Placental epithelial cell (primary cell): ENCODE results near the gene RDH11. TPM values are rescaled to one million over a fixed set of nuclear protein-coding genes. Genes with fewer than 3 reads are reported as not detected.

ENCODE experiments used
- small RNA-seq: library from RNA; depleted of rRNA; stranded (forward); fragments of <200 nt; gene quantifications from one replicate; pipeline ENCODE3, GENCODE V24; 2012
- total RNA-seq: library from RNA; depleted of rRNA; stranded (reverse); fragments of >200 nt; gene quantifications from 2 replicates; pipeline ENCODE4 v1.2.3, GENCODE V29; 2012

Gene RDH11
- 27.5 and 87.1 TPM in 2 replicates for total RNA-seq

DNA sequence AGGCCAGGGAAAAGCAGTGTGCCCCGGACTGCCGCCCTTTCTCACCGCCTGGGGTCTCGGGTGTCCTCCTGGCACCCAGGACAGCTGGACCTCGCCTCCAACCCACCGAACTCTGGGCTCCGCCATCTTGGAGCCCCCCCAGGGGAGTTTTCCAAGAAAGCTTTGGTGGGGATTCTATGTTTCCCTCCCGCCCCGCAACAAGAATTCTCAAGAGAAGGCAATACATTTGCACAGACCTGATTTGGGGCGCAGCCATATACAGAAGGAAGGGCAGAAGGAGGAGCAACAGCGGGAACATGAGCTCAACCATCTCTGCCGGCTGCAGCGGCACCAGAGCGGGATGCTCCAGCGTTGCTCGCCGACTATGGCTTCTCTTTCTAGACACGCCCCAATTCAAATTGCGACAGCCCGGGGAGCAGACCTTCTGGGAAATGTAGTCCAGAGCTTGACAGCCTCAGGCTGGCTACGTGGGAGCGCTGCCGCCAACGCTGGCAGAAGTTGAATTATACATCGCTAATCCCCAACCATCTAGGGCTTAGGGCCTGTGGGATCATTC is at the start of gene RDH11:
Gene RDH11, minus strand, starts transcription at position 371 of the 556 bp plus-strand sequence. Its CDS starts 61 bp downstream, at position 310.

GRCh38 chr14:67701492-67701891 is 5.9 kb upstream of the RDH11 start, which contains the start of gene RDH12:
Gene RDH12 (plus strand): TSS chr14:67701886. CDS start chr14:67722643, 20,757 bp downstream.

DNA sequence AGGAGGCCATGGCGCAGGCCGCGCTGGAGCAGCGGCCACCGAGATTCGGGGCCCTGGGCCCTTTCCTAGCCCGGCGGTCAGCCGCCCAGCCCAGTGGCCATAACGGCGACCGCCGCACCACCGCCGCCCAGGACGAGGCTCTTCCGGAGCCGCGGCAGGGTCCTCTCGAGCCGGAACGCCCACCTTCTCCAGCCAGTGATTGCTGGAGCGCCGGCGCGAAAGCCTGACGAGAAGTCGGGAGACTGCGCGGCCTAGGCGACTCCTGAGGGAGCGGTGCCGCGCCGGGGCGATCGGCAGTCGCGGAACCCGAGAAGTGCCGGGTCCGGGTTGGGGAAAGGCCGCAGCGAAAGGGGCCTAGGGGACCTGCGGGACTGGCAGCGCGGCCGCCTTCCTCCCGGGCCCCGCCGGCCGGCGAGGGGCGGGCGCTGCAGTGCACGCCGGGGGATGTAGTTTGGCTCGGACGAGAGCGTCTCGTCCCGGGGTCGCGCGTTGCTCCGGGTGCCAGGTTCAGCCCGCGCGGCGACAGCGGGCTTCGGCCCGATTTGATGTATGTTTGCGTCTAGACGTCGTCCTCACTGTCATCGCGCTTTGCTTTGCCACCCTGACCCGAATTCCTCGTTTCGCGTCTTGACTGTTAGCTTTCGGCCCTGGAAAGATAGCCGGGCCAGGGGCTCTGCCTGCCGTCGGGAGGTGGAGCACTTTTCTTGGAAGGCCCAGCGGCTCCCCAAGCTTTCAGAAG is 20.9 kb downstream of the RDH11 start, which contains the start of gene VTI1B:
Gene VTI1B, minus strand, starts transcription at position 153 of the 739 bp plus-strand sequence. Its CDS starts 143 bp downstream, at position 10.

Small RNA genes within 50 kb of the gene (small RNA-seq; reads per million reads assigned to genes)
- gene AL049779.3 (not detected), gene RN7SL369P (not detected), gene RNA5SP386 (not detected)

Other genes with a start within 250 kb of the RDH11 start
- gene TMEM229B, start 207.0 kb downstream of the RDH11 start, total RNA-seq, result under 0.01 and 0.22 TPM in 2 replicates
- 1.2 and 1.4 TPM in 2 replicates for gene PLEKHH1, start 162.5 kb downstream of the RDH11 start, total RNA-seq
- gene PIGH, start 95.5 kb downstream of the RDH11 start, total RNA-seq, result 15.8 and 19.2 TPM in 2 replicates
- 0.79 and 1.7 TPM in 2 replicates for gene ARG2, start 75.8 kb downstream of the RDH11 start, total RNA-seq
- gene VTI1B, start 21.1 kb downstream of the RDH11 start, total RNA-seq, result 49.2 and 55.0 TPM in 2 replicates
- not detected in 2 replicates for gene RDH12, start 6.1 kb upstream of the RDH11 start, total RNA-seq
- gene ZFYVE26, start 120.8 kb upstream of the RDH11 start, total RNA-seq, result 18.8 and 37.6 TPM in 2 replicates
- 20.2 and 23.6 TPM in 2 replicates for gene RAD51B, start 124.0 kb upstream of the RDH11 start, total RNA-seq